Neural progenitor cell (in vitro differentiated cells): ENCODE results near the gene TEF.

ENCODE experiments used
- CTCF ChIP-seq: fragments of 200-600 bp; sonication (generic); IDR thresholded peaks from 2 replicates; pipeline ENCODE4 v1.5.1; 2017; ENCODE audit warnings: antibody characterized with exemption, mild to moderate bottlenecking
- EZH2 ChIP-seq: fragments of 200-600 bp; sonication (generic); IDR thresholded peaks from 2 replicates; pipeline ENCODE4 v1.6.1; 2017; ENCODE audit warnings: antibody characterized with exemption, mild to moderate bottlenecking, moderate library complexity

GRCh38 chr22:41415554-41415953 is 33.8 kb downstream of the TEF start:
- TF ChIP-seq CTCF (no peak), EZH2 (no peak)
